MG63 (cell line): Measurements from ENCODE around the gene CRX. TPM values are rescaled to one million over a fixed set of nuclear protein-coding genes. Genes with fewer than 3 reads are reported as not detected.
"Not testable (repeated sequence)": the region's sequence is repeated elsewhere in the genome, so short reads cannot be mapped to it uniquely, and the experiment has no call there.

ENCODE experiments used
- DNase-seq: peaks from one replicate; pipeline ENCODE4 v3.0.0-alpha.2; 2020
- H3K27me3 ChIP-seq: fragments of 250-450 bp; sonication (Bioruptor Pico); 2 replicates; pipeline ENCODE4 v1.5.1; 2020; ENCODE audit warnings: mild to moderate bottlenecking, moderate library complexity
- H3K36me3 ChIP-seq: fragments of 250-450 bp; sonication (Bioruptor Pico); 2 replicates; pipeline ENCODE4 v1.5.1; 2020; ENCODE audit warnings: mild to moderate bottlenecking, moderate library complexity
- H3K4me3 ChIP-seq: fragments of 250-450 bp; sonication (Bioruptor Pico); 2 replicates; pipeline ENCODE4 v1.5.1; 2020; ENCODE audit warnings: mild to moderate bottlenecking, moderate library complexity
- H3K9me3 ChIP-seq: fragments of 250-450 bp; sonication (Bioruptor Pico); 2 replicates; pipeline ENCODE4 v1.5.1; 2020; ENCODE audit warnings: mild to moderate bottlenecking, moderate library complexity
- total RNA-seq: library from RNA; depleted of rRNA; stranded (reverse); fragments of >200 nt; shearing (Covaris generic); gene quantifications from 2 replicates; pipeline ENCODE4 v1.2.3, GENCODE V29; 2014; ENCODE audit warnings: low replicate concordance; rRNA removed

CRX gene
- total RNA-seq, result not detected in 2 replicates

- Histone ChIP-seq H3K9me3 (peaks cover under 1% of the 10 kb centered on the region; the same call in 1 of the 2 replicates), H3K27me3 (peaks cover 5% of the 10 kb centered on the region), H3K36me3 (no peaks in the 10 kb centered on the region), H3K4me3 (no peak within 1 kb of the TSS)
- DNase-seq, result no peak
Measured at GRCh38 chr19:47821460-47822020, at the start of gene CRX. CRX (plus strand) TSS chr19:47821937; CDS start chr19:47834444, 12,507 bp downstream.

DNA sequence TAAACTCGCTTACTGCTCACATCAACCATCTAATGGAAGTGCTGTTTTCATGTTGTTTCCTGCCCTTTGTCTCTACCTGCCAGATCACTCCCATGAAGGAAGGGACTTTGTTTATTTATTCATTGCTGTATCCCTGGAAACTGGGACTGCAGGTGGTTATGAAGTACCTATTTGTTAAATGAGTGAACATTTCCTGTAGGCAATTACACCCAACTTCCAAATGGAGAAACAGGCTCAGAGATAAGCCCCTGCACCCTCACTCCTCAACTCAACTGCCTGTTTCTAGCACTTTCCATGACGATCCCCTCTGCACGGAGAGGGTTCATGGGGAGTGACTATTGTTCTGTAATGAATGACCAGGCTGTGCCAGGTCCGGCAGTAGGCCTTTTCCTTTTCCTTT is 45.2 kb upstream of the CRX start:
- peaks cover 9% of the 10 kb centered on the region for H3K36me3 ChIP-seq

GRCh38 chr19:47777245-47778048 is 44.3 kb upstream of the CRX start:
- DNase-seq, H3K9me3 ChIP-seq, H3K27me3 ChIP-seq: not testable (repeated sequence)
- Histone ChIP-seq H3K36me3 (peaks cover 13% of the 10 kb centered on the region), H3K4me3 (peak overlapping the region; percentile 80)

More for the DNA sequence above, 45.2 kb upstream of the CRX start:
- no peak for DNase-seq
- no peak overlapping the region for H3K4me3 ChIP-seq
- no peaks in the 10 kb centered on the region for H3K27me3 ChIP-seq
- H3K9me3 ChIP-seq, result no peaks in the 10 kb centered on the region; the same call in 1 of the 2 replicates

DNA sequence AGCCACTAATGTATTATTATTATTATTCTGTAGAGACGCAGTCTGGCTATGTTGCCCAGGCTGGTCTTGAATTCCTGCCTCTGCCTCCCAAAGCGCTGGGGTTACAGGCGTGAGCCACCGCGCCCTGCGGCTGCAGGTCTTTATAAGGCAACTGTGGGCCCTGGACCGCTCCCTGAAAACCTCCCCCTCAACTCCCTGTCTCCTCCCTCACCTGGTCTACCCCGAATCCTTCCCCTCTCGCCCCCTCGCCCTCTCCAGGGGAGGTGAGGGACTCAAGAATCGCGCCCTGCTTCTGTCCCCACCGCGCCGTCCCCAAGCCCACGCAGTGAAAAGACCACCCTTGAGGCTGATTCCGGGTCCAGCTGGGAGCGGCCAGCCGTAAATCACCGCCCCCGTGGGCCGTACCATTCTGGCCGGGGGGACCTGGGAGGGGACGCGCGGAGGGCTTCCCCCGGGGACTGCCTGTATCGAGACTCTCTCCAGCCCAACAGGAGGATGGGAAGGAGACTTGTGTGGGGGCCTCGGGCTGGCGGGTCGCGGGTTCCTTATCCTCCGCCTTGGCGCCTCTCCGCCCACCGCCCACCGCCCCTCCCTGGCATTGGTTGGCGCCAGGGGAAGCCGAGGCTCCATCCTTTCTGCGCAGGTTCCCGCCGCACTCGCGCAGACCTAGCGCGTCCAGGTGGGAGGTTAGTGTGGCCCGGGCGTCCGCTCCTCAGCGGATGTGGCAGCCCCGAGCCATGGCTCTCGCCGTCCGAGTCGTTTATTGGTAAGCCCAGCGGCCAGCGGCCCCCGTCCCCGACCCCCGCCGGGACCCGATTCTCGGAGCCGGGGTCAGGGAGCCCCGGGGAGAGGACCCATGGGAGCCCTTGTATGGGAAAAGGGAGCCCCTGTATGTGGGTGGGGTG is 43.4 kb upstream of the CRX start, which contains the start of gene SELENOW:
TSS of gene SELENOW (plus strand) at position 655 of the 905 bp plus-strand sequence. CDS start at position 738, 83 bp downstream.
- Histone ChIP-seq H3K9me3 (no peaks in the 10 kb centered on the region; the same call in 1 of the 2 replicates), H3K36me3 (peaks cover 13% of the 10 kb centered on the region), H3K4me3 (peak within 1 kb of the TSS; percentile 80), H3K27me3 (no peaks in the 10 kb centered on the region)
- DNase-seq, result peak; percentile 72

GRCh38 chr19:47778954-47779351 is 42.8 kb upstream of the CRX start:
- no peaks in the 10 kb centered on the region; the same call in 1 of the 2 replicates for H3K9me3 ChIP-seq
- no peak for DNase-seq
- H3K36me3 ChIP-seq, result peaks cover 16% of the 10 kb centered on the region
- H3K27me3 ChIP-seq, result no peaks in the 10 kb centered on the region
- H3K4me3 ChIP-seq, result peak overlapping the region; percentile 80

DNA sequence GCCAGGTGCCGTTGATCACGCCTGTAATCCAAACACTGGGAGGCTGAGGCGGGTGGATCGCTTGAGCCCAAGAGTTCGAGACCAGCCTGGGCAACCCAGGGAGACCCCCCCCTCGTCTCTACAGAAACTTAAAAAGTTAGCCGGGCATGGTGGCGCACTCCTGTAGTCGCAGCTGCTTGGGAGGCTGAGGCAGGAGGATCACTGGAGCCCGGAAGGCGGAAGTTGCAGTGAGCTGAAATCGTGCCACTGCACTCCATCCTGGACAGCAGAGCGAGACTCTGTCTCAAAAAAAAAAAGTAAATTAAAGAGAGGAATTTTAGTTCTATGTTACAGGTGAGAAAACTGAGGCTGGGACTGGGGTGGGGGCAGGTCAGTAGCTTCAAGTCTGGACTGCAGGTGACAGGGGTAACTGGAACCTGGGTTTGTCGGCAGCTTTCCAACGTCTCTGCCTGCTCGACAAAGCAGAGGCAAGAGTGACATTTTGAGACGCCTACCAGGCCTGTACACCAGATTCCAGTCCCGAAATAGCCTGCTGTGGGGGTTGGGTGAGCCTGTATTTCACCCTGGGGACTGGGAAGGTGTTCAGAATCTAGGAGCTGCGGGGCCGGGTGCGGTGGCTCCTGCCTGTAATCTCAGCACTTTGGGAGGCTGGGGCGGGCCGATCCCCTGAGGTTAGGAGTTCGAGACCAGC is 42.1 kb upstream of the CRX start:
- DNase-seq, result no peak
- Histone ChIP-seq H3K4me3 (peak overlapping the region; percentile 80), H3K9me3 (no peaks in the 10 kb centered on the region; the same call in 1 of the 2 replicates), H3K27me3 (no peaks in the 10 kb centered on the region), H3K36me3 (peaks cover 23% of the 10 kb centered on the region)

DNA sequence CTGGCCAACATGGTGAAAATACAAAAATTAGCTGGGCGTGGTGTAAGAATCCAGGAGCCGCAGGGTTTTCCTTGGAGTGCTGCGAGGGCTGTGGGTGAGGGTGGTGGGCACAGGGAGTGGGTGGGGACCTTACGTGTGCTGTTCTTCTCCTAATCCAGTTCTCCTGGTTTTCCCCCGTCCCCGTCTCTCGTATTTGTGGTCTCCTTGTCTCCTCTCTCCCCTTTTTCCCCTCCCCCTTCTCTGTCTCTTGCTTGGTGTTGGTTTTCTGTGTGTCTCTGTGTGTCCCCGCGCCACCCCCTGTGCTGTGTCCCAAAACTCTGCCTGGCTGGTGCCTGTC is 41.6 kb upstream of the CRX start:
- Histone ChIP-seq H3K27me3 (no peaks in the 10 kb centered on the region), H3K4me3 (no peak overlapping the region)

DNA sequence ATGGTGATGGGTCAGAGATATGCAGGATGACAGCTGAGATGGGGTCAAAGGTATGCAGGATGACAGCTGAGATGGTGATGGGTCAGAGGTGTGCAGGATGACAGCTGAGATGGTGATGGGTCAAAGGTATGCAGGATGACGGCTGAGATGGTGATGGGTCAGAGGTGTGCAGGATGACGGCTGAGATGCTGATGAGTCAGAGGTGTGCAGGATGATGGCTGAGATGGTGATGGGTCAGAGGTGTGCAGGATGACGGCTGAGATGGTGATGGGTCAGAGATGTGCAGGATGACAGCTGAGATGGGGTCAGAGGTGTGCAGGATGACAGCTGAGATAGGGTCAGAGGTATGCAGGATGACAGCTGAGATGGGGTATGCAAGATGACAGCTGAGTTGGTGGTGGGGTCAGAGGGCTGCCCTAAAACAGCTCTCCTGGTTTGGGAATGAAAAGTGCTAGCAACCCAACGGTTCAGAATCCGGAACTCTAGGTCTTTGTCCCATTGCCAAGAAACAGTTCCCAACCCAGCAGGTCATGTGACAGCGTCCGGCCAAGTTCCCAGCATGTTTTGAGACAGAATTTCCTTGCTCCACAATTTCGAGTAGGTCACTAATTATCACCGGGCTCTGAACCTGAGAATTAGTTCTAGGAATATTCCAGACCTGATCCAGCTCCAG is 40.0 kb upstream of the CRX start:
- DNase-seq, result no peak
- Histone ChIP-seq H3K4me3 (no peak overlapping the region), H3K27me3 (no peaks in the 10 kb centered on the region), H3K9me3 (no peaks in the 10 kb centered on the region), H3K36me3 (peaks cover 30% of the 10 kb centered on the region)

More for the DNA sequence above, 41.6 kb upstream of the CRX start:
- Histone ChIP-seq H3K36me3 (peaks cover 25% of the 10 kb centered on the region), H3K9me3 (no peaks in the 10 kb centered on the region; the same call in 1 of the 2 replicates)
- no peak for DNase-seq

DNA sequence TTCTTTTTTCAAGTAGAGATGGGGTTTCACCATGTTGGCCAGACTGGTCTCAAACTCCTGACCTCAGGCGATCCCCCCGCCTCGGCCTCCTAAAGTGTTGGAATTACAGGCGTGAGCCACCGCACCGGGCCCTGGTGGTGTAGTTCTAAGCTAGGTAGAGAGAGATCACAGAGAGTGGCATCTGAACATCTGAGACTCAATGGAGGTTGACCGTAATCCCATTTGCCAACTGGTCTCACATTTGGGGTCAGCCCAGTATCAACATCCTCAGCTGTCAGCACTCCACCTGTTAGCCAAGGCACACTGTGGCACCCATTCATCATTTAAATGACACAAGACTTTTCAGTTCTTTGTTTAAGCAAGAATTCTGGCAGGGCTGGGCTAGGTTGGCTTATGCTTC is 35.2 kb upstream of the CRX start:
- H3K4me3 ChIP-seq, result no peak overlapping the region
- no peak for DNase-seq
- H3K36me3 ChIP-seq, result peaks cover 21% of the 10 kb centered on the region
- H3K9me3 ChIP-seq, result no peaks in the 10 kb centered on the region
- no peaks in the 10 kb centered on the region for H3K27me3 ChIP-seq

DNA sequence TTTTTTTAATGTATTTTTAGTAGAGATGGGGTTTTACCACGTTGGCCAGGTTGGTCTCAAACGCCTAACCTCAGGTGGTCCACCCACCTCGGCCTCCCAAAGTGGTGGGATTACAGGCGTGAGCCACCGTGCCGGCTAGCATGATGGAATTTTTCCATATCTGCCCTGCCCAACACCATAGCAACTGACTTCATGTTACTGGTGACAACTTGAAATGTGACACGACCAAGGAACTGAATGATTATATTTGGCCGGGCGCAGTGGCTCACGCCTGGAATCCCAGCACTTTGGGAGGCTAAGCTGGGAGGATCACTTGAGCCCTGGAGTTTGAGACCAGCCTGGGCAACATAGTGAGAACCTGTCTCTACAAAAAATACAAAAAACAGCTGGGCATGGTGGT is 34.4 kb upstream of the CRX start:
- H3K9me3 ChIP-seq, H3K4me3 ChIP-seq, H3K27me3 ChIP-seq, DNase-seq: not testable (repeated sequence)
- peaks cover 17% of the 10 kb centered on the region for H3K36me3 ChIP-seq

GRCh38 chr19:47789811-47790210 is 31.9 kb upstream of the CRX start:
- not testable (repeated sequence) for DNase-seq, H3K4me3 ChIP-seq, H3K27me3 ChIP-seq, H3K9me3 ChIP-seq, H3K36me3 ChIP-seq

- Histone ChIP-seq H3K36me3 (peaks cover 3% of the 10 kb centered on the region), H3K9me3 (no peaks in the 10 kb centered on the region), H3K27me3 (no peaks in the 10 kb centered on the region), H3K4me3 (no peak overlapping the region)
- peak; percentile 81 for DNase-seq
Measured at GRCh38 chr19:47790398-47790814, 31.3 kb upstream of the CRX start.

DNA sequence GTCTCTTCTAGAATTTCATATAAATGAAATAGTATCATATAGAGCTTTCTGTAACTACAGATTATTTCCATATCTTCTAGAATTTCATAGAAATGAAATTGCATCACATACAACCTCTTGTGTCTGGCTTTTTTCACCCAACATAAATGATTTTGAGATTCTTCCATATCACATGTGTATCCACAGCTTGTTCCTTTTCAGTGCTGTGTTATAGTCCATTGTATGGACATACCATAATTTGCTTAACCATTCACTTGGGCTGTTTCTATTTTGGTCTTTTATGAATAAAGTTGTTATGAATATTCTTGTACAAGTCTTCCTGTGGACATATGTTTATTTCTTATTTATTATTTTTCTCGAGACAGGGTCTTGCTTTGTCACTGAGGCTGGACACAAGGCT is 29.1 kb upstream of the CRX start:
- Histone ChIP-seq H3K36me3 (no peaks in the 10 kb centered on the region), H3K9me3 (no peaks in the 10 kb centered on the region), H3K4me3 (no peak overlapping the region), H3K27me3 (no peaks in the 10 kb centered on the region)
- DNase-seq, result no peak

DNA sequence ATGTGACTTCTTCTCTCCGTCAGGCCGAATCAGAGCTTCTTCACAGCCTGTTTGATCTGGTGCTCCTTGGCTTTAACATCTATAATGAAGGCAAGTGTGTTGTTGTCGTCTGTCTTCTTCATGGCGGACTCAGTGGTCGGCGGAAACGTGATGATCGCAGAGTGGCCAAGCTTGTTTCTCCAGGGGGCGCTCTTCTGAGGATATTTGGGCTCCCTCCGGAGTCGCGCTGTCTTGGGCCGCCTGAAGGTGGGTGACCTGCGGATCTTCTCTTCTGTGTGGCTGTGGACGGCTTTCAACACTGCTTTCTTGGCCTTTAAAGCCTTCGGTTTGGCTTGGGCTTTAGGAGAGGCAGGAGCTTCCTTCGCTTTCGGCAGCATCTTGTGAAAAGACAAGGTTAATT is 27.2 kb upstream of the CRX start:
- Histone ChIP-seq H3K4me3 (no peak overlapping the region), H3K9me3 (no peaks in the 10 kb centered on the region), H3K27me3 (peaks cover 3% of the 10 kb centered on the region; the same call in 1 of the 2 replicates), H3K36me3 (no peaks in the 10 kb centered on the region)
- DNase-seq, result no peak

DNA sequence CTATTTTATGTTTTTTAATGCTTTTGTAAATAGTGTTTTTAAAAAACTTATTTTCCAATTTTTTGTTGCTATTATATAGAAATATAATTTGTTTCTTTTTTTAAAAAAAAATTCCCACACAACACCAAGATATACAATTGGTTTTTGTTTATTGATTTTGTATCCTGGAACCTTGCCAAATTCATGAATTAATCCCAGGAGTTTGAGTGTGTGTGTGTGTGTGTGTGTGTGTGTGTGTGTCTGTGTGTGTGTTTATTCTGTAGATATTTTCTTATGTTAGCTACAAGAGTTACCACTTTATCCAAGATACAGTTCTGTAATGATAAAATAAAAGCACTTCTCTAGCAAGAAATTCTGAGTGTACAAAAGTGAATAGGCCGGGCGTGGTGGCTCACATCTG is 25.0 kb upstream of the CRX start:
- Histone ChIP-seq H3K27me3 (peaks cover 3% of the 10 kb centered on the region; the same call in 1 of the 2 replicates), H3K4me3 (no peak overlapping the region), H3K9me3 (peaks cover 8% of the 10 kb centered on the region; the same call in 1 of the 2 replicates), H3K36me3 (no peaks in the 10 kb centered on the region)
- DNase-seq, result no peak
